Chondrocyte (in vitro differentiated cells): Measurements from ENCODE around the gene RXFP1. TPM values are rescaled to one million over a fixed set of nuclear protein-coding genes. Genes with fewer than 3 reads are reported as not detected.

ENCODE experiments used
- DNase-seq: peaks from one replicate; pipeline ENCODE4 v3.0.0; 2021; ENCODE audit warnings: mixed read lengths, low spot score
- H3K27ac Mint-ChIP-seq: one replicate; pipeline ENCODE4 v1.8.0; 2021; ENCODE audit warnings: mild to moderate bottlenecking, moderate library complexity, mixed read lengths; ENCODE audit not compliant: unreplicated experiment
- H3K27me3 Mint-ChIP-seq: 2 replicates; pipeline ENCODE4 v1.8.0; 2021; ENCODE audit warnings: low read depth, mixed read lengths
- H3K36me3 Mint-ChIP-seq: 2 replicates; pipeline ENCODE4 v1.8.0; 2021; ENCODE audit warnings: low read depth, mixed read lengths
- H3K4me1 Mint-ChIP-seq: 2 replicates; pipeline ENCODE4 v1.8.0; 2021; ENCODE audit warnings: low read depth, mild to moderate bottlenecking, mixed read lengths
- H3K4me3 Mint-ChIP-seq: one replicate; pipeline ENCODE4 v1.8.0; 2021; ENCODE audit warnings: mild to moderate bottlenecking, moderate library complexity, mixed read lengths; ENCODE audit not compliant: unreplicated experiment
- H3K9me3 Mint-ChIP-seq: 2 replicates; pipeline ENCODE4 v1.8.0; 2021; ENCODE audit warnings: low read depth, mixed read lengths
- total RNA-seq: library from RNA; stranded (reverse); gene quantifications from 3 replicates; pipeline ENCODE4 v1.2.1, GENCODE V29; 2021
- TF ChIP-seq, protein P1 (sequence below): fragments of 200-600 bp; sonication (generic); IDR thresholded peaks from 2 replicates; pipeline ENCODE4 v1.5.0; 2021; ENCODE audit warnings: antibody characterized with exemption, mild to moderate bottlenecking, moderate library complexity

Gene RXFP1
- total RNA-seq, 1 donor from 2014 or later: not detected

DNA sequence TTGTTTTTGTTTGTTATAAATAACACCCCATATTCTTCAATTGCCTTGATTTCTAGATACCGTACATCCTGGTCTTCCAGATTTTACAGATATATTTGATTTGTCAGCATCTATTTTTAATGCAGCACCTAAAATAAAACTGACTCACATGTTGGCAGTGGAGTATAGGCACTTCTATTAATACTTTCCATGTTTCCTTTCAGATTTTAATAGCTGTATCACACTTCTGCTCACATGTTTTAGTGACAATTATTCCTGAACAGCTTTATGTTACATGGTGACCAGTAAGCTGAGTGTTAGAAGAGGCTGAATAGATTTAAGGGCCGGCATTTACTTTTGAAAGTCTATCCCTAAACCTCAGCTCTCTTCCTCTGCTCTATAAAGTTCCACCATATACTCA lies 103.9 kb downstream of the RXFP1 start:
- TF ChIP-seq, protein P1, sequence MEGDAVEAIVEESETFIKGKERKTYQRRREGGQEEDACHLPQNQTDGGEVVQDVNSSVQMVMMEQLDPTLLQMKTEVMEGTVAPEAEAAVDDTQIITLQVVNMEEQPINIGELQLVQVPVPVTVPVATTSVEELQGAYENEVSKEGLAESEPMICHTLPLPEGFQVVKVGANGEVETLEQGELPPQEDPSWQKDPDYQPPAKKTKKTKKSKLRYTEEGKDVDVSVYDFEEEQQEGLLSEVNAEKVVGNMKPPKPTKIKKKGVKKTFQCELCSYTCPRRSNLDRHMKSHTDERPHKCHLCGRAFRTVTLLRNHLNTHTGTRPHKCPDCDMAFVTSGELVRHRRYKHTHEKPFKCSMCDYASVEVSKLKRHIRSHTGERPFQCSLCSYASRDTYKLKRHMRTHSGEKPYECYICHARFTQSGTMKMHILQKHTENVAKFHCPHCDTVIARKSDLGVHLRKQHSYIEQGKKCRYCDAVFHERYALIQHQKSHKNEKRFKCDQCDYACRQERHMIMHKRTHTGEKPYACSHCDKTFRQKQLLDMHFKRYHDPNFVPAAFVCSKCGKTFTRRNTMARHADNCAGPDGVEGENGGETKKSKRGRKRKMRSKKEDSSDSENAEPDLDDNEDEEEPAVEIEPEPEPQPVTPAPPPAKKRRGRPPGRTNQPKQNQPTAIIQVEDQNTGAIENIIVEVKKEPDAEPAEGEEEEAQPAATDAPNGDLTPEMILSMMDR: no peak
- H3K4me1 Mint-ChIP-seq: peaks cover 12% of the 10 kb centered on the region
- DNase-seq: no peak
- no peaks in the 10 kb centered on the region for H3K9me3 Mint-ChIP-seq
- H3K27ac Mint-ChIP-seq: no peak overlapping the region
- H3K27me3 Mint-ChIP-seq: peaks cover 11% of the 10 kb centered on the region
- no peak overlapping the region for H3K4me3 Mint-ChIP-seq
- no peaks in the 10 kb centered on the region for H3K36me3 Mint-ChIP-seq

DNA sequence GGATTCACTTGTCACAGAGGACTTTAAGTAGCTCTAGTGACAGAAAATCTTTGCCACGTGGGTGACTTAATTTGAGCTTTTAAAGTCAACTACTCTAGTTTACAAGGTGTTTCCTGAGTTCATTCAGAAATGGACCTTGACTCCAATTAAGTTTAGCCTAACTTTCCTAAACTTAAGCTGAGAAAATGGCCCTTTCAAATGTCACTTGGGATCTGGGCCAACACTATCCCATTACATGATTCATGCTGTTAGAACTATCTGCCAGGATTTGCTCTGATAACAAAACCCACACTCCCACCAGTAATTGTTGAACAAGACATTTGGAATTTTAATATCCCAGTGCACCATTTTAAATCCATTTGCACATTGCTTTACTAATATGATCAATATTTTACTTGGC lies 109.2 kb downstream of the RXFP1 start:
- no peak for DNase-seq
- Mint-ChIP-seq H3K4me3 (no peak overlapping the region), H3K27ac (no peak overlapping the region), H3K9me3 (no peaks in the 10 kb centered on the region), H3K27me3 (peaks cover 18% of the 10 kb centered on the region), H3K4me1 (peaks cover 4% of the 10 kb centered on the region), H3K36me3 (peaks cover 3% of the 10 kb centered on the region)
- TF ChIP-seq, protein P1: no peak

DNA sequence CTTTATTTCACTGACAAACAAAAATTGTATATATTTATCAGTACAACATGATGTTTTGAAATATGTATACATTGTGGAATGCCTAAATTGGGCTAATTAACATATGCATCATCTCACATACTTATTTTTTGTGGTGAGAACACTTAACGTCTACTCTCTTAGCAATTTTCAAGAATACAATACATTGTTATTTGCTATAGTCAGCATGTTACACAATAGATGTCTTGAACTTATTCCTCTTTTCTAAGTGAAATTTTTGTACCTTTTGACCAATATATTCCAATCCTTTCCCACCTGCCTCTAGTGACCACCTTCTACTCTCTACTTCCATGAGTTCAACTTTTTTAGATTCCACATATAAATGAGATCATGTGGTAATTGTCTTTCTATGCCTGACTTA lies 114.9 kb downstream of the RXFP1 start:
- Mint-ChIP-seq H3K4me1 (no peaks in the 10 kb centered on the region), H3K9me3 (no peaks in the 10 kb centered on the region), H3K4me3 (no peak overlapping the region), H3K27ac (no peak overlapping the region), H3K27me3 (peaks cover 30% of the 10 kb centered on the region), H3K36me3 (peaks cover 3% of the 10 kb centered on the region)
- no peak for DNase-seq
- TF ChIP-seq, protein P1: no peak

DNA sequence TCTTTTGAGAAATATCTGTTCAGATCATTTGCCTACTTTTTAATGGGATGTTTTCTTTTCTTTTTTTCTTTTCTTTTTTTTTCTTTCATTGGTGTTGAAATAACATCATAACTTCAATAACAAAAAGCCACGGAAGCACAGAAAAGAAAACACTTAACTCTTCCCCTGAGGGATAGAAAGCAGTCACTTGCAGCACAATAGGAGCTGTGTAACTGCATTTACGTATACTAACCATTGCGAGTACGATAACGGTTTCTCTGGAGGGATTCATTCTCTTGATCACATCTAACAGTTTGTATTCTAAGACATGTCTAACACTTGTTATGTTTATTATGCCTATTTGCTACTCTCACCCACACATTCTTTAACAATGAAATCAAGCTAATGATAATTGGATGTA lies 122.7 kb downstream of the RXFP1 start:
- no peaks in the 10 kb centered on the region for H3K9me3 Mint-ChIP-seq
- DNase-seq: no peak
- peak overlapping the region; percentile 4 for H3K27ac Mint-ChIP-seq
- peaks cover 10% of the 10 kb centered on the region for H3K4me1 Mint-ChIP-seq
- H3K36me3 Mint-ChIP-seq: no peaks in the 10 kb centered on the region
- peak overlapping the region; percentile 43 for H3K4me3 Mint-ChIP-seq
- TF ChIP-seq, protein P1: no peak
- peaks cover 18% of the 10 kb centered on the region for H3K27me3 Mint-ChIP-seq

DNA sequence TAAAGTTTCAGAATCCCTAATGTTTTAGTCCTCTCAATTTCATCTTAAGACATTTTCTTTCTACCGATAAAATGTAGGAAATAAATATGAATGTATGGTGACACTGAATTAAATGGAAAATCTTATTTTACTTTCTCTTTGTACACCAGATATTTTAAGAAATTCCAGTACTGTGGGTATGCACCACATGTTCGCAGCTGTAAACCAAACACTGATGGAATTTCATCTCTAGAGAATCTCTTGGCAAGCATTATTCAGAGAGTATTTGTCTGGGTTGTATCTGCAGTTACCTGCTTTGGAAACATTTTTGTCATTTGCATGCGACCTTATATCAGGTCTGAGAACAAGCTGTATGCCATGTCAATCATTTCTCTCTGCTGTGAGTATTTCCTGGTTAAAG lies 123.1 kb downstream of the RXFP1 start:
- no peak for DNase-seq
- peak overlapping the region; percentile 4 for H3K27ac Mint-ChIP-seq

More for the DNA sequence above, 123.1 kb downstream of the RXFP1 start:
- Mint-ChIP-seq H3K4me3 (peak overlapping the region; percentile 43), H3K4me1 (peaks cover 10% of the 10 kb centered on the region), H3K27me3 (peaks cover 18% of the 10 kb centered on the region), H3K9me3 (no peaks in the 10 kb centered on the region), H3K36me3 (no peaks in the 10 kb centered on the region)
- TF ChIP-seq, protein P1: no peak
